ENCODE data around the gene C19orf85.

DNA sequence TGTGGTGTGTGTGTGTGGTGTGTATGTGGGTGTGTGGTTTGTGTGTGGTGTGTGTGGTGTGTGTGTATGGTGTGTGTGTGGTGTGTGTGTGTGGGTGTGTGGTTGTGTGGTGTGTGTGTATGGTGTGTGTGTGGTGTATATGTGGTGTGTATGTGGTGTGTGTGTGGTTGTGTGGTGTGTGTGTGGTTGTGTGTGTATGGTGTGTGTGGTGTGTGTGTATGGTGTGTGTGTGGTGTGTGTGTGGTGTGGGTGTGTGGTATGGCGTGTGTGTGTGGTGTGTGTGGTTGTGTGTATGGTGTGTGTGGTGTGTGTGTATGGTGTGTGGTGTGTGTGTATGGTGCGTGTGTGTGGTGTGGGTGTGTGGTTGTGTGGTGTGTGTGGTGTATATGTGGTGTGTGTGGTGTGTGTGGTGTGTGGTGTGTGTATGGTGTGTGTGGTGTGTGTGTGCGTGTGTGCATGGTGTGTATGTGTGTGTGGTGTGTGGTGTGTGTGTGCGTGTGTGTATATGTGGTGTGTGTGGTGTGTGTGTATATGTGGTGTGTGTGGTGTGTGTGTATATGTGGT, 30.1 kb downstream of the C19orf85 start:
- TF ChIP-seq, protein P1, sequence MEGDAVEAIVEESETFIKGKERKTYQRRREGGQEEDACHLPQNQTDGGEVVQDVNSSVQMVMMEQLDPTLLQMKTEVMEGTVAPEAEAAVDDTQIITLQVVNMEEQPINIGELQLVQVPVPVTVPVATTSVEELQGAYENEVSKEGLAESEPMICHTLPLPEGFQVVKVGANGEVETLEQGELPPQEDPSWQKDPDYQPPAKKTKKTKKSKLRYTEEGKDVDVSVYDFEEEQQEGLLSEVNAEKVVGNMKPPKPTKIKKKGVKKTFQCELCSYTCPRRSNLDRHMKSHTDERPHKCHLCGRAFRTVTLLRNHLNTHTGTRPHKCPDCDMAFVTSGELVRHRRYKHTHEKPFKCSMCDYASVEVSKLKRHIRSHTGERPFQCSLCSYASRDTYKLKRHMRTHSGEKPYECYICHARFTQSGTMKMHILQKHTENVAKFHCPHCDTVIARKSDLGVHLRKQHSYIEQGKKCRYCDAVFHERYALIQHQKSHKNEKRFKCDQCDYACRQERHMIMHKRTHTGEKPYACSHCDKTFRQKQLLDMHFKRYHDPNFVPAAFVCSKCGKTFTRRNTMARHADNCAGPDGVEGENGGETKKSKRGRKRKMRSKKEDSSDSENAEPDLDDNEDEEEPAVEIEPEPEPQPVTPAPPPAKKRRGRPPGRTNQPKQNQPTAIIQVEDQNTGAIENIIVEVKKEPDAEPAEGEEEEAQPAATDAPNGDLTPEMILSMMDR (IDR thresholded peaks at IDR 0.05; ENCODE audit: low read depth, low read length), result no peak
- TF ChIP-seq EZH2phosphoT487 (IDR thresholded peaks at IDR 0.05; ENCODE audit: low read depth), result no peak
